Kidney glomerular epithelial cell (primary cell): Measurements from ENCODE around the gene CDH10.

Source experiments
- DNase-seq: peaks from one replicate; lab custom pipeline; 2025; lab: John Stamatoyannopoulos, UW

The CDH10 gene

GRCh38 chr5:24598956-24599355, 45.8 kb downstream of the CDH10 start:
- no peak for DNase-seq

- DNase-seq, result no peak
Measured at GRCh38 chr5:24595329-24595728, 49.4 kb downstream of the CDH10 start.

GRCh38 chr5:24591426-24591825, 53.4 kb downstream of the CDH10 start:
- no peak for DNase-seq

DNA sequence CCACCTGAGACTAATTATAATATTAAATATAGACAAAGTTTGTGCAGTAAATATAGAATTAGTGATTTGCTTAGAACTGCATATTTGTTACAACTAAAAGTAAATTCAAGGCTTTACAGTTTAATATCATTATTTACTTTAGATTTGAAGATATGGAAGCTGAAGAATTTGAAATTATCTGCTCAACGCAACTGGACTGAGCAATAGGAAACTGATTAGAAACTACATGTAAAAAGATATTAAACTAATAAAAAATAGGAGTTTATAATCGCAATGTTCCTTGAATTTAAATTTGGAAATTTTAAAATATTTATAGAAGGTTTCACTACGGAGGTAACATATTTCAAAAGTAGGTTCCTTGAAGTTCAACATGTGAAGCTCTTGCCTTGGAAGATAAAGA, 55.2 kb downstream of the CDH10 start:
- DNase-seq, result no peak

DNA sequence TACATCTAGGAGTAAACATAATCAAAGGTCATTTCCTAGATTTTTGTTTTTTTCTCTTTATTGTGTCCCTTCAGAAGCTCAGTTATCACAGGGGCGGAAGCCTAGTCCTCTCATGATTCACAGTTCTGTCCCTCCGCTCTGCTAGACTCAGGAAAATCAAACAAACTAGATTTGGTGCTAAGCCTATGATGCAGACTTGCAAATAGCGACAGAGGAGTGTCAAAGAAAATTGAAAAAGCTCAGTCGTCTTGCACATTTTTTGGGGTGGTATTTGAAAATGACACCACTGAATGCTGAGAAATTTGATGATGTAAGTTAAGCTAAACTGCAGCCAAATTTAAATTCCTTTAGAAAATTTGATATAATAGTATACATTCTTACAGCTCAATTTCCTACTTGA, 59.0 kb downstream of the CDH10 start:
- no peak for DNase-seq

GRCh38 chr5:24571302-24571701, 73.5 kb downstream of the CDH10 start:
- no peak for DNase-seq

DNA sequence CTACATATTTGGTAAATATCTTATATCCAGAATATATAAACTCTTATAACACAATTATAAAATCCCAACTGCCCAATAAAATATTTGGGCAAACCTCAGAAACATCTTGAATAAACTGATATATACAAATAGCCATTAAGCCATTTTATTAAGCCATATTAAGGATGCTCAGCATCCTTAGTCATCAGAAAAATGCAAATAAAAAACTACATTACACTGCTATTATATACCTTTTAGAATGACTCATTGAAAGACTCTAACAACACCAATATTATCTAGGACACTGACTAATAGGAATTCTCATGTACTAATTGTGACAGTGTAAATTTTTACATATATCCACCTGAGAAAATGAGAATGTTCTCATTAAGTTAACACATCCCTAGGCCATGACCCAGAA, 77.8 kb downstream of the CDH10 start:
- DNase-seq, result no peak

GRCh38 chr5:24555229-24555628, 89.5 kb downstream of the CDH10 start:
- DNase-seq, result no peak

DNA sequence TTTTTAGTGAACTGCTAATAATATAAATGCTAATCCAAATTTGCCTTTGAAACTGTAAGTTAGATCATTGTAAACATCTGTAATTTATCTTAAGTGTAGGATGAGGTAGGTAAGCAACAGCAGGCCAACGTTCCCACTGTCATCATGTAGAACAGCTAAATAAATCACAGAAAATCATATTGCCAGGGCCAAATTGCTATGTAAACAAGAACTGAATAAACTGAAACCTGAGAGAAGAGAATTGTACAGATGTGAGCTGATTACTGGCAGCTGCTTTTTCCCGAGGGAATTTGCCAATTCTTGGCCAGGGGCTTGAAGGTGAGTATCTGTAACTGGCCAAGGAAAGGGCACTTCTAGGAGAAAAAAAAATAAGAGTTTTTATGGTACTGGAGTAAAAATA, 97.6 kb downstream of the CDH10 start:
- DNase-seq, result no peak

GRCh38 chr5:24539613-24540012, 105.2 kb downstream of the CDH10 start:
- DNase-seq, result no peak

GRCh38 chr5:24538346-24538745, 106.4 kb downstream of the CDH10 start:
- no peak for DNase-seq

GRCh38 chr5:24535646-24536045, 109.1 kb downstream of the CDH10 start:
- DNase-seq, result no peak

GRCh38 chr5:24530906-24531305, 113.9 kb downstream of the CDH10 start:
- no peak for DNase-seq

GRCh38 chr5:24525414-24525813, 119.4 kb downstream of the CDH10 start:
- no peak for DNase-seq

DNA sequence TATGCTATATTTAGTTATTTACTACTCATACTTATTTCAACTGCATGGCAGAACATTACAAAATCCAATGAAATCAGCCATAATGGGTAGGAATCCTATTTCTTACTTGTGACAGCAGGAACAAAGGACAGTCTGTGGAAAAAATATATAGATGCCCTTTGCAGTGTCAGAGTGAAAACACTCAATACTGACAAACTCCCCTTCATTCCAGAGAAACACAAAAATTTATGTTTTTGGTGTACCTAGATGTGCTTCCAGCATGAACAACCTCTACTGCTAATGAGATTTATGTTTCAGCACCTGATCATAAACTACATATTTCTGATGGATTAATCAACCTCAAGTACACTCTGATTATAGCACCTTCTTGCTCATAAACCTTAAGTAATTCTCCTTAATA, 132.4 kb downstream of the CDH10 start:
- no peak for DNase-seq

- no peak for DNase-seq
Measured at GRCh38 chr5:24510523-24510988, 134.2 kb downstream of the CDH10 start.

- no peak for DNase-seq
Measured at GRCh38 chr5:24509943-24510342, 134.8 kb downstream of the CDH10 start.

DNA sequence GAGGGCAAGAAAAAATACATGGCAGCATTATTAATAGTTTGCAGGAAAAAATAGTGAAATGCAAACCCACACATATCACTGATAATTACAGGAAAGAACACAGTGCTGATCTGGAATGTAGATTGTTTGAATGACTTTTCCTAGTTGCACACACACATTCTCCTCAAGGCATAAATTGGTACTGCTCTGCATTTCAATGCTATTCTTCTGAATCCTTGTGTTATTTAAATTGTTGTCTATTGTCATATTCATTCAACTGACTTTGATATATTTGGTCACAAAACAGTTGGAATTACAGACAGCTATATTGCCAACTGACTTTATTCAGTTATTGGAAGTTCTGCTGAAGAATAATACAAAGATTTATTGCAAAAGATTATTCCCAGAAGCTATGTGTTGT, 139.5 kb downstream of the CDH10 start:
- DNase-seq, result no peak

DNA sequence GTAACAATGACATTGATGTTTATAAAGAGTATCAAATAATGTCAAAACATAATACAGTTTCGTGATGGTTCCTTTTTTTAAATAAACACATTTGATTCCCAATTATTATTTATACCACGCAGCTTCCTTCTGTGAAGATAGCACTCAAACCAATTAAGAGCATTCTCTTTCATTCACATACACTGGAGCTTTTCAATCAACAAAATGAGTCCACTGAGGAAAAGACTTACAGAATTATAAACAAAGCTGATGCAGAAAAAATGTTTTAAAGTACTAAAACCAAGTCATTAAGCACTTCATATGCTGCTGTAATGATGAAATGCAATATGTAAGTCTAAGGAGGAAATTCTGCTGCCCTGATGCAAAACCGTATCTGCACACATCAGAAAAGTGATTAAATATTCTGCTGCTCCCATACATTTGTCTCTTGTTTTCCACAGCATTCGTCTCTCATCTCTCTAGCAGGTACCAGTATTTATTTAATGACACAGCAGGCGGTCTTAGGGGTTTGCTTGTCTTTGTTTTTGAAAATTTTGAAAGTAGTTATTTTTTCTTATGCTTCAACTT, 147.1 kb downstream of the CDH10 start:
- no peak for DNase-seq

GRCh38 chr5:24497145-24497544, 147.6 kb downstream of the CDH10 start:
- DNase-seq, result no peak

DNA sequence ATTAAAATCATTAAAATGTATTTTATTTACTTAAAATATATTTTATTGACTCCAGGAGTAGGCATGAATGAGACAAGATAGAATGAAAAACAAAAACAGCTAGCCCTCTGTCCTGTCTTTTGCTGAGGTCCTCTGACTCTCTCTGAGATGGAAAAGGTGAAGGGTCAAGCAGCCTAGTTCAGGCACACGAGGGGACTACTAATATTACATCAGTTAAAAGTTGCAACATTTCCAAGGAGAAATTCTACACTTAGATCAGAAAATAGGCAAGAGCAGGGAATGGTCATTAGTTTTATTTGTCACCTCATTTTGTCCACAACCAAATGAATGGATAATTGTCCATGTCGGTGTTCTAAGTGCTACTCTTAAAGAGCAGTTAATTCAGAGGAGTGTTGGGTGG, 148.5 kb downstream of the CDH10 start:
- no peak for DNase-seq

- no peak for DNase-seq
Measured at GRCh38 chr5:24492229-24492628, 152.5 kb downstream of the CDH10 start.

DNA sequence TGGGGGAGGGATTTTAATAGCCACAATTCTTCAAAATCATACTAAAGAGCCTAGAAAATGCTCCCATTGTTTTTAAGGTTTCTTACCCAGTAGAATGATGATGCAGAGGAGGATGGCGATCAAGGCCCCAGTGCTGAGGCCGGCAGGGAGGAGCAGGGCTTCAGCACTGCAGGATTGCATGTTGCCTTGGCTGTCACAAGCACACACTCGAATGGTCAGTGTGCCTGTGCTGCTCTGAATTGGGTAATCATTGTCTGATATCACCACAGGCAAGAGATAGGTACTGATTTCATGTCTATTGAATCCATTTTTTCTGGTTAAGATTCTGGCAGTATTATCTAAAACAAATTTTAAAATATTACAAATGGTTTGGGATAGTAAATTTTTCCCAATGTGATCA, 153.3 kb downstream of the CDH10 start:
- DNase-seq, result no peak

DNA sequence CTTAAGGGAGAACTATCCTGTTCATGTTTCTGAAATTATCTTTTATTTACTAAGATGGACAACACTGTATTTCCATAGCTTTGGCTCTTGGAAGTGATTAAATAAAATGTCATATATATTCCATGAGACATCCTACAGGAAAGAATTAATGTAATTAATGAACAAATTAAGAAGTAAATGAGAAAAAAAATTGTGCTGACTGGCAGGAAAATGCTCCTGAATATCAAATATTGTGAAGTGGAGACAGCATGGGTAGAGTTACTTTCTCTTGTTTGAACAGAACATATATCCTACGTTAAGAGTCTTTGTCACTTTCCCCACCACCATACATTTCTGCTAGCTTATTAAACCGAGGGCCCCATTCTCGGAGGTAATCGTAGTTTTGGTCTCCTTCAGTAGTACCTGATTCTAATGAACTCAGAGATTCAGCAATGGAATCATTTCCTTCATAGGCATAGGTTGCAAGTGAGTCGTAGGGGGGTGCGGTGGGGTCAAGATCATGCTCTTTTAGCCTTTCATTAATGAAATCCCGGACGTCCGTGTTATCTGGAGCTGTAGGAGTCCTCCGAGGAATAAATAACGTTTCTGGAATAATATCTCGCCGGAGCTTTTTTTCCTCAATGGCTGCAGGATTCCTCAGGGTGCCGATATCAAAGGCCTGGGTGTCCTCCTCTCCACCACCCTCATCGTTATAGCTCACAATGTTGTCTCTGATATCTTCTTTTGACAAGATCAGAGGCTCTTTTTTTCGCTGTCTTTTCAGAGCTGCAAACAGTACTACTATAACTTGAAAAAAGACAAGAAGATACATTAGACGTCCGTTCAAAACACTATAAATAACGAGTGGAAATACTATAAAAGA, 157.2 kb downstream of the CDH10 start:
- DNase-seq, result no peak
